GM19452 (cell line): ENCODE measurements around the gene EXD3.

ENCODE experiments used
- ATAC-seq: cut with Tn5 transposase; IDR thresholded peaks from one replicate; pipeline ENCODE4 v1.9.1; 2021; ENCODE audit not compliant: unreplicated experiment

The EXD3 gene

DNA sequence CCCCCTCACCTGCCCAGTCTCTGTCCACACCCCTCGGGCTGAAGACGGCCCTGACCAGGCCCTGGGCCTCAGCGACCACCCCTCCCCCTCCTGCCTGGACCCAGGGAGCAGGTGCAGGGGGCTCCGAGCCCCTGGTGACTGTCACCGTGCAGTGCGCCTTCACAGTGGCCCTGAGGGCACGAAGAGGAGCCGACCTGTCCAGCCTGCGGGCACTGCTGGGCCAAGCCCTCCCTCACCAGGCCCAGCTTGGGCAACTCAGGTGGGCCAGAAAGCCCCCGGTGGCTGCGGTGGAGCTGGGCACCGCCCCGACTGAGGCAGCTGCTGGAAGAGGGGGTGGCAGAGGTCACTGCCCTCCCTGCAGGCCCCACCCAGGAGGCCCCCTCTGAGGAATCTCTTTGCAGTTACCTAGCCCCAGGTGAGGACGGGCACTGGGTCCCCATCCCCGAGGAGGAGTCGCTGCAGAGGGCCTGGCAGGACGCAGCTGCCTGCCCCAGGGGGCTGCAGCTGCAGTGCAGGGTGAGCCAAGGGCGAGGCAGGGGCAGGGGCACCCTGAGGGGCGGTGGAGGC lies 10.5 kb upstream of the EXD3 start:
- no peak for ATAC-seq

DNA sequence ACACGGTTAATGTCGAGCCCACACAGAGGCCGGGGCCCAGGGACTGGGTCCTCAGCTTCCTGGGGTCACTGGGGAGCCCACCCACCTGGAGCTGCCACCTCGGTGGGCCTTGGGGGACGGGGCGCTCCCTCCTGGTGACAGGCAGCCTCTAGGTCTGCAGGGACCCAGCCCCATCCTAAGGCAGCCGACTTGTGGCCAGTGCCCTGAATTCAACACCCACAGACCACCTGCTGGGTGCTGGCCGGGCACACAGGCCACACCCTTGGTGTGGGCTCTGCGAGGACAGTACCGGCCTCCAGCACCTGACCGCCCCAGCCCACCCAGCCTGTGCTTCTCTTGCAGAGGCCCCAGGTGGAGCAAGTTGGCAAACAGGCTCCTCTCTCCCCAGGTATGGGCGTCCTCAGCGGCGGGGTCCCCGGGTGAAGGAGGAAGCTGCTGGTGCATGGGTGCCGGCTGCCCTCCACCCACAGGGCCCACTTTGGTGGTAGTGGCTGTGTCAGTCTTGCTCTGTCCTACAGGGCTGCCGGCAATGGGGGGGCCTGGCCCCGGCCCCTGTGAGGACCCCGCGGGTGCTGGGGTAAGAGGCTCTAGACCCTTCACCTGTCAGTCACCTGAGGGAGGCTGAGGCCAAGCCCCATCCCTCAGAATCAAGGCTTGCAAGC lies 9.9 kb upstream of the EXD3 start:
- no peak for ATAC-seq

DNA sequence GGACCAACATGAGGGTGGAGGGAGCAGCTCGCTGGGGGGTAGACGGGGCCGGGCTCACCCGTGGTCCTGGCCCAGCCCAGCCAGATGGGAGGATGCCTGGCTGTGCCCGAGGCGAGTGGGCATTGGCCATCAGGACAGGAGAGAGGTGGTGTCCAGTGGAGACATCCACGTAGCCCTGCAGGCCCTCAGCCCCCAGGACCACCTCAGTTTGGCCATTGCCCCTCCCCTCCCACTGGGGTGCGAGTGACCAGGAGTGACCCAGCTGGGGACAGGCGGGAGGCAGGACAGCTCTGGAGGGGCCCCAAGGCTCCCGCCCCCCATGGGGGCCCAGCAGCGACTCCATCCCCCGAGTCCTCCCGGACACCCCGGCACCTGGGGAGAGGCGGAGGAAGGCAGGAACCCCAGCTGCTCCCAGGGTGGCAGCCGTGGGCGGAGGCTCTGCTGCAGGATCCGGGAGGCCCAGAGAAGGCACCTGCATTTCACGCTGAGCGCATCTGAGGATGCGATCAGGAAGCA lies 8.5 kb upstream of the EXD3 start:
- ATAC-seq = no peak

DNA sequence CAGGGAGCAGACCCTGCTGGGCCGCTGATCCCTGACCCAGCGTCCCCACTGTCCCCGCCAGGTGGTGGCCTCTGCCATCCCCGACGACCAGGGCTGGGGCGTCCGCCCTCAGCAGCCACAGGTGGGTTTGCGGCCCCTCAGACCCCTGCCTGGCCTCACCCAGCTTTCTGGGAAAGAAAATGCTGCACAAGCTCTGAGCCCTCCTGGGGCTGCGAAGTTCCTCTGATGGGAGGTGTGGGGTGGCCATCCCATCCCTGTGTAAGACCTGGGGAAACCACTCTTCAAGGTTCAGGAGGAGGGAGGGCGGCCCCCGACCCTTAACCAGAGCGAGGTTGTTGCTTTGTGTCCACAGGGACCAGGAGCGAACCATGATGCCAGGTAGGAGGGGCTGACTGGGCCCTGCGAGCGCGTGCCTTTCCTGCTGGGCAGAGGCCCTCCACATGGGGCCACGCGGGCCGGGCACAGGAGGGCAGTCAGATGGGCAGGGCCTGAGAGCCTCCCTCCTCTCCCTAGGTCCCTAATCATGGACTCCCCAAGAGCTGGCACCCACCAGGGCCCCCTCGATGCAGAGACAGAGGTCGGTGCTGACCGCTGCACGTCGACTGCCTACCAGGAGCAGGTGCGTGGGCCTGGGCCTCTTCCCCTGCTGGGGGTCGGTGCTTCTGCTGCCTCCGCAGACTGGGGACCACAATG lies 7.9 kb upstream of the EXD3 start:
- ATAC-seq = no peak

DNA sequence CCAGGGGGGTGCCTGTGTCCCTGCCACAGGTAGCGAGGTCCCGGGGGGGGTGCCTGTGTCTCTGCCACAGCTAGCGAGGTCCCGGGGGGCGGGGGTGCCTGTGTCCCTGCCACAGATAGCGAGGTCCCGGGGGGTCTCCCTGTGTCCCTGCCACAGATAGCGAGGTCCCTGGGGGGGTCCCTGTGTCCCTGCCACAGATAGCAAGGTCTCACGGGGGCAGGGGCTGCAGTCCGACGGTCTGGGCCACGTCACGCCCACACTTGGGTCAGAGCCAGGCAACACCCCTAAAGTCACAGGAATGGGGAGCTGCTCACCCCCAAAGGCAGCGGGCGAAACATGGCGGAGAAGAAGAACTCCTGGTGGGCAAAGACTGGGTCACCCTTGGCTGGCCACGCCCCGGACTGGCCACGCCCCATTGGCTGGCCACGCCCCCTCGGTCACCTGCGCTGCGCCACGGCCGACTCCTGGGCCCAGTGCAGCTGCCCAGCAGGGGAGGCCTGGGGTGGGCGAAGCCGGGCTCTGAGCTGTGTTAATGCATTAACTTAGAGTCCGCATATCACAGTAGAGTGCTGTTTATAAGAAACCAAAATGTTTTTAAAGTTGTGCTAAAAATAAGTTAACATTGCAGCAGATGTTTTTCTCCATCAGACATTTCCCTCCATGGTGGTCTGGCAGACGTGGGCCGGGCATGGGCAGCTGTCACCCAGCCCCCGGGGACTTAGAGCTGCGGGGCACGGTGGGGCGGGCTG lies 7.2 kb upstream of the EXD3 start:
- ATAC-seq = no peak

DNA sequence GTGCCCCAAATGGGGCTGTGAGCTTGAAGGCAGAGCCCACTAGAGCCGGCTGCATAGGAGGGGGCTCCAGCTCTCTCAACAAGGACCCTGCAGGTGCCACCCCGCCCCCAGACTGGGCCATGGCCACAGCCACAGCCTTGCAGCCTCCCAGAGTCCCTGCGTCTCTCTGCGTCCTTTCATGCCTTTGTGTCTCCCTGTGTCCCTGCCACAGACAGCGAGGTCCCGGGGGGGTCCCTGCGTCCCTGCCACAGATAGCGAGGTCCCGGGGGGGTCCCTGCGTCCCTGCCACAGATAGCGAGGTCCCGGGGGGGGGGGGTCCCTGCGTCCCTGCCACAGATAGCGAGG lies 6.6 kb upstream of the EXD3 start:
- ATAC-seq = no peak

DNA sequence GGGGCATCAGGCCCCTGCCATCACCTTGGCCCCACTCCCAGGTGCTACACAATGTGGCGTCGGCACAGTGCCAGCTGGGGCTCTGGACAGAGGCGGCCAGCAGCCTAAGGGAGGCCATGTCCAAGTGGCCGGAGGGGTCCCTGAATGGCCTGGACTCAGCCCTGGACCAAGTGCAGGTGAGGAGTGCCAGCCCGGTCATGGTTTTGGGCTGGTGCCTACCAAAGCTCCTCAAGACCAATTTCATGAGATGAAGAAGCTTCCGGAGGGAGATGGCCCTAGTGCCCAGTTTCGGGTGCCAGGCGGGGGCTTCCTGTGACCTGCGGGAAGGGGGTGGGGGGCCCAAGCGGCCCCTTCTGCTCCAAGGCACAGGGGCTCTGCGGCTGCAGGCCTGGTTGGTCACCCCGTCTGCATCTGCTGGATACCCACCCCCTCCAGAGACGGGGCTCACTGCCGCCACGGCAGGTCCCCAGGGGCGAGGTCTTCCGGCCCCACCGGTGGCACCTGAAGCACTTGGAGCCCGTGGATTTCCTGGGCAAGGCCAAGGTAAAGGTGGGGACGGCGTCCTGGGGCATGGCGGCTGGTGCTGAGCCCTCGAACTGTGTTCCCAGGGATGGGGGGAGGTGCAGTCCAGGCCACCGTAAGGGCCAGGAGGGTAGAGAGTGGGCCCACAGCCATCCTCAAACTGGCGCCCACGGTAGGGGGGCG lies 6.0 kb upstream of the EXD3 start:
- ATAC-seq = no peak

DNA sequence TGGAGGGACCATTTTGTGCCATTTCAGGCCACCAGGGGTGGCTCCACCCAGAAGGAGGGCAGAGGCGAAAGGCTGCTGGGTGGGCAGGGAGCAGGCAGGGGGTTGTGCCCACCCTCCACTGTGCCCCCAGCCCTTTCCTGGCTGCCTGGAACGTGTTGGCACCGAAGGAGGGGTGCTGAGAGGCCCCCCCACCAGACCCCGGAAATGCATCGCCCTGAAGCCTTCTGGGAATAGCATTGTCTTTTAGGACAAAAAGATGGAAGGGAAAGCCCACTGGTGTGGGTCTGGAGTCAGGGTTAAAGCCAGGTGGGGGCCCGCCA lies 5.3 kb upstream of the EXD3 start:
- ATAC-seq = no peak

DNA sequence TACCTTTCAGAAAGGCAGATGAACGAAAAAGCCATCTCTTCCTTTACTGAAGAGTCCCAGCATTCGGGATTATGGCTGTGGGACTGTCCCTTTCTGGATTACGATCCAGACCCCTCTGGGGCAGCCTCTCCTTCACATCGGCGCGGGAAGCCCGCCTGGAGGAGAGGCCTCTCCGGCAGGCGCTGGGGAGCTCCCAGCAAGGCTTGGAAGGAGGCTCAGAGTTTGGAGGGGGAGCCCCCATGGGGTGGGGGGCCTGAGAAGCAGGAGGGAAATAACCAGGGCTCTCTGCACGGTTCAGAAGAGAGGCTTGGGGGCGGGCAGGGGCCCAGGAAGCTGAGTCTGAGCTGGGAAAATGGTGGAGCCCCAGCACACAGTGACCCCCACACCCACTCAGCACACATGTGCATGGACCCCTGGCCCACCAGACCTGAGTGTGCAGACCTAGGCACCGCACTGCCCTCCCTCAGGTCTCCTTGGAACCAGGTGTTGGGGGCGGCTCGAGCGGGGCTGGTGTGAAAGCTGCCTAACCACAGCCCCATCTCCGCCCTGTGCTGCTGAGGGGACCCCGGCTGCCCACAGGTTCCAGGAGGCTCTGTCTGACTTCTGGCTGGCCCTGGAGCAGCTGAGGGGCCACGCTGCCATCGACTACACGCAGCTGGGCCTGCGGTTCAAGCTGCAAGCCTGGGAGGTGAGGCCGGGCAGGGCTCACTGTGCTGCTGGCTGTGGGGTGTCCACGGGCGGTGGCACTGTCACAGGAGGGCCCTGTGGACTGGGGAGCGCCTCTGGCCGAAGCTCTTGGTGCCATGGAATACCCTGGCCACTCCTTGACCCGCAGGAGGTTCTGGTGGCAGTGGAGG lies 4.7 kb upstream of the EXD3 start:
- ATAC-seq = no peak

DNA sequence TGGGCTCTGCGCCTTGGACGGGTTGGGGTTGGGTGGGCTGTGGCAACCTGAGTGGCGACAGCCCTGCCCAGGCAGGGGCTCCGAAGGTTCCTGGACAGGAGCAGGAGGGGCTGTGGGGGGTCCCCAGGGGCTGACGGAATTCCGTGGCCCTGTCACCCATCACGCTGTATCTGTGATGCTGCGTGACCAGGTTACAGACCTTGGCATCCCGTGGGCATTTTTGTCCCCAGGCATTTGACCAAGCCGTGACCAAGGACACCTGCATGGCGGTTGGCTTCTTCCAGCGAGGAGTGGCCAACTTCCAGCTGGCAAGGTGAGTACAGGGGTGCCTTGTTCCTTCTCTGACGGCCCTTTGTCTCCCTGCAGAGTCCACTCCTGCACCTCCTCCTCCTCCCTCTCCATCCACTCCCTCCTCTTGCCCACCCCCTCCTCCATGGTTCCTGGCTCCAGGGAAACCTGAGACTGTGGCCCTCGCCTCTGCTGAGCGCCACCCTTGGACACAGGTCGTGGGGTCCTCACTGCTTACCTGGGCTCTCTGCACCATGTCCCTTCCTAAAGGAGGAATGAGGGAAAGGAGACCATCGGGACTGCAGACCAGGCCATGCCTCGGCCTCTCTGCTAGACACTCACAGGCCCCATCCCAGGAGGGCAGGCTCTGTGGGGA lies 3.2 kb upstream of the EXD3 start:
- no peak for ATAC-seq

DNA sequence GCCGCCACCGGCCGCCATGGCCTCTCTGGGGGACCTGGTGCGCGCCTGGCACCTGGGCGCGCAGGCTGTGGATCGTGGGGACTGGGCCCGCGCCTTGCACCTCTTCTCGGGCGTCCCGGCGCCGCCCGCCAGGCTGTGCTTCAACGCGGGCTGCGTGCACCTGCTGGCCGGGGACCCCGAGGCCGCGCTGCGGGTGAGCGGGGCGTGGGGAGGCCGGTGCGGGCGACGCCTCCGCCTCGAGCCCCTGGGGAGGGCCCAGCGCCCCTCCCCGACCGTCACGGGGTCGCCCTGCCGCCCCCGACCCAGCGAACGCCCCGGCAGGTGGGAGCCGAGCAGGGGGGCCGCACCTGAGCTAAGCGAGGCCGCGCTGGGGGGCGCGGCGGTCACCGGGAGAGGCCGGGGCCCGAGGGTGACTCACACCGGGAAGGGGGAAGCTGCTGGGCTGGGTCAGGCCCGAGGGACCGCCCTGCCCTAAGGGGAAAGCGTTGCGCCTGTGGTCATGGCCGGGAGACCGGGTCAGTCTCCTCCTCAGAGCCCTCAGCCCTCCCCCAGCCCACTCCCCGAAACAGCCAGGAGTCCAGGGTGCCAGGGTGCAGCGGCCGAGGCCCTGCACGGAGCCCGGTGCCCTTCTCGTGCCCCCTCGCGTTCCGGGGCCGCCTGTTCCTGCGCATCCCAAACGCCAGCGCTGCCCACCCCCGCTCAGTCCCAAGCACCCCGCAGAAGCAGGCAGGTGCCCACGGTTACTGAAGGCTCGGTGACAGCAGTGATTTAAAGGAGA lies 741 bp upstream of the EXD3 start:
- ATAC-seq = peak; percentile 43

DNA sequence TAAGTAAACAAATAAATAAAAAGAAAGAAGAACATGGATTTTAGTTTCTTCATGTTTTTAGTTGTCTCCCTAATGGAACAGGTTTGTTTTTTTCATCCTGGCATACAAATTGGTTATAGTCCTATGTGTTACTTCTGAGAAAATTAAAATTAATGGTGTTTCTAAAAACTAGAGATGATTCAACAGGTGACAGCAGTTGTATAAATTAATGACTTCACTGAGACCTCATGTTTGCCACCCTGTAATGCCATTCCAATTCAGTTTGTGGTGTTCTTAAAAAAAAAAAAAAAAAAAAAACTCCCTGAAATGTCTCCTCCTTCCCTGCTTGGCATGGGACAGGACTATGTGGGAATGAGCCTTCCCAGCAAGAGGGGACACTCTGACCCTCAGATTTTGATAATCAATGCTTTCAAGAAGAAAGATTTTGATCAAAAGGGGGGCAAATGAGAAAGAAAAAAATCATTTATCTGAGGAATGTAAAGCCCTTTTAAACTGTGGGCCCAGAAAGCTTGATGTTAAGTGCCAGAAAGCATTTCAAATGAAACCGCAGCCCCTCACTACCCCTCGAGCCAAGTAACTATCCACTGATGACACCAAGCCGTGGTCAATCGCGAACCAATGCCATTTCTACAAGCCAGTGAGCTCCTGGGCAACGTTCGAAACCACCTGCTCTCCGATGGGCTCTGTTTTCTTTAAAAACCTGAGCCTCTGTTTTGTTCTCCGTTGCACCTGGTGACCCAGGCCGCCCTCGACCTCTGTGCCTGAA lies 941 bp downstream of the EXD3 start:
- no peak for ATAC-seq

DNA sequence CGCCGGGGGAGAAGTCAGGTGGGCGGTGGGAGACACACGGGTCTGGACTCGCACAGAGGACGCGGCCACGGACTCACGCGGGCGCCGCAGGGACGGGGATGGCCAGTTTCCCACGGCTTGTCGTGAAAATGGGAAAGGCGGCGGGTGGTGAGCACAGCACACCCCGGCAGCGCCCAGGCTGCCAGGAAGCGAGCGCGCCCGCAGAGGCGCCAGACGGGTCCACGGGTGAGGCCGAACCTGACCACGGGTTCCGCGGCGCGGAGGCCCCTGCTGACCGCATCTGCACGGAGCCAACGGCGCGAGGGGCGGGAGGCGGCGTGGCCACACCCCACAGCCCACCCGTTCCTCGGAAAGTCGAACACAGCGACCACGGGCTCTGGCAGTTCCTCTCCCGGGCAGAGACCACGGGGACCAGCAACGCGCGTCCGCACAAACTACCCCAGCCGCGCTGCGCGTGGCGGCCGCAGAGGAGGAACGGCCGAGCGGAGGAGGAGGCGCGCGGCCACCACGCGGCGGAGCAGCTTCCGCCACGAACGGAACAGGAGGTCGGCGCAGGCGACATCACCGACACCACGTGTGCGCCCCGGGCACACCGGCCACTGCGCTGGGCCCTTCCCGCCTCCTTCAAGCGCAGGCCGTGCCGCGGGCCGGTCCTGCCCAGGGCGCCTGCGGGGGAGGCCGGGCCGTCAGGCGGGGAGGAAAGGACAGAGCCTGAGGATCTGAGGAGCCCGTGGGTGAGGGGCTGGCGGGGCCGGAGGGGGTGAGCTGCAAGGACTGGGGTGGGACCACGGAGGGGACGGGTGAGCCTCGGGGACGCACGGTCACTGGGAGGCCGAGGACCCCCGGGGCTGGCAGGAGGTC lies 5.6 kb downstream of the EXD3 start:
- no peak for ATAC-seq

DNA sequence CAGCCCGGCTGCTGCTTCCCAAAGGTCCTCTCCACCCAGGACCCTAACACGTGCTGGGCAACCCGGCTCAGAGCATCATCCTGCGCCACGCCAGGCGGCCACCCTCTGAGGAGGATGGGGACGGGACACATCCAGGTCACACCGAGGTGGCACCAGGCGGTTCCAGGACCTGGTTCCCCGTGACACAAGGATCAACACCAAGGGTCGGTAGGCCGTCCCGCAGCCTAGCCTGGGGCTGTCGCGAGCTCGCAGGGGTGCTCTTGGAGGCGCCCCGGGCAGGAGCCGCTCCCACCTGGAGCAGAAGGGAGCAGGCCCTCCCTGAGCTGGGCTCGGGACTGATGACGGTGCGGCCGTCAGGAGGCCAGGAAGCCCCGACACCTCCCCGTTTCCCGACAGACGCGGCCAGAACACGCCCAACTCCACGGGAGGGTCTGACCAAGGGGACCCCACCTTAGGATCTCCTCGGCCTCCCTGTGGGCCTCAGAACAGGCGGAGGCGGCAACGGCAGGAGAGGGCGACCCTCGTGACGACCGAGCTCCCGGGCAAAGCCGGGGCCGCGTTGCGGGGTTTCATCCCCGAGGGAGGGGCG lies 6.3 kb downstream of the EXD3 start:
- ATAC-seq = no peak

DNA sequence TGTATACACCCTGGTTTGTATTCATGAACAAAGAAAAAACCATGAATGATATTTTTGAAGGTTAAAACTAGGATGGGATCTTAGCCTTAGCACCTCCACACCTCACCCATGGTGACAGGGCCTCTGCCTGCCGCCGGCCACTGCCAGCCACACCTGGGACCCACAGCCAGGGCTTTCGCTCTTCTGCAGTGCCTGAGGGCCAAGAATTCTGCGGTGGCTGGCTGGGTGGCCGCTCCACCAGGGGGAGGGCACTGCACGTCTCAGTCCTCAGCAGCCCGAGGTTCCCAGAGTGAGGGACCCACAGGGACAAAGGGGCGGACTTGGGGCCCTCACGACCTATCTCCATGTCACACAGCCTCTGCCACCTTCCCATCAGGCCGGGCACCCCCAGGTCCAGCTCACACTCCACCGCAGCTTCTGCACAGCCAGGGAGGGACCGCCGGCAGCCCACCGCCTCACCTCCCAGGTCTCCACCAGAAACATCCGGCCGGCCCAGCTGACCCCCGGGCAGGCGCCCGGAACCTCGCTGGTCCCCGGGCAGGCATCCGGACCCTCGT lies 6.9 kb downstream of the EXD3 start:
- no peak for ATAC-seq

DNA sequence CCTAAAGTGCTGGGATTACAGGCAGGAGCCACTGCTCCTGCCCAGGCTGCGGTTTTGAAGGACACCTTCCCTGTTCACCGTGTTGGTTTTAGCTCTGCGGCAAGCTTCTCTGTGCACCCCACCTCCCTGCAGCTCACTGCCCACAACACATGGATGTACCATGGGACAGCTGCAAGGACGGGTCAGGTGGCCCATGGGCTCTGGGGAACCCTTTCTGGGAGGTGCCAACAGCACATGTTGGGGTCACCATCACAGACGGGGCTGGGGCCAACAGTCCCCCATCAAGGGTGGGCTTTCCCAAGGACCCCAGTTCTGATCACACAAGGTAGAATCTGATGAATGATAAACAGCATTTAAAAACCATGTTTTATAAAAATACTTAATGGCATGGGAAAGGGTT lies 7.5 kb downstream of the EXD3 start:
- ATAC-seq = no peak

DNA sequence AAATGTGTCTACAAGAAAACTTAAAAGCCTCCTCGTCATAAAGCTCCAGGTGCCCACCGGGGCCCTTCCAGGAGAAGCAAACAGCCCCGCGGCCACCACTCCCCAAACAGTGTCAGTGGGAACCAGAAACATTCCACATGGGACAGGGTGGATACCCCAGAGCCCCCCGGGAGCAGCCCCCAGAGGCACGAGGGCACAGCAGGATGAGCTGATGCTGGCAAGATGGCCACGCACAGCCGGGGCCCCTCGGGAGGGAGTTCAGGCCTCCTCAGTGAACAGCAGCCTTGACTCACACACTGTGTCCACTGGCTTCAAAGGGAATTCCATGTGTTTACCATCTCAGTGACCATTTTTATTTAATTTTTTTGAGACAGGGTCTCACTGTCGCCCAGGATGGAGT lies 10.5 kb downstream of the EXD3 start:
- ATAC-seq = no peak
